GM10248 (cell line): ENCODE measurements around the gene CDK5.
"Not testable (repeated sequence)": the region's sequence is repeated elsewhere in the genome, so short reads cannot be mapped to it uniquely, and the experiment has no call there.

Experiments used
- CTCF ChIA-PET: fragments of 300-600 bp; sonication (Branson Sonifier 250); formaldehyde crosslinking; extraction: SDS; loops from one replicate; lab custom pipeline; 2021; ENCODE audit warnings: antibody characterized with exemption; lab: Yijun Ruan, JAX
- POLR2A ChIA-PET: fragments of 350-650 bp; sonication (Branson Sonifier 250); formaldehyde crosslinking; extraction: SDS; loops from one replicate; lab custom pipeline; 2020; ENCODE audit warnings: antibody characterized with exemption; lab: Yijun Ruan, JAX
- DNase-seq: peaks from one replicate; pipeline ENCODE4 v3.0.0; 2012; ENCODE audit errors: extremely low spot score
- TF ChIP-seq, protein P1 (sequence below): IDR thresholded peaks from 2 replicates; pipeline ENCODE4 v1.5.1; 2012; ENCODE audit warnings: mild to moderate bottlenecking, low read depth; ENCODE audit errors: extremely low read depth, missing control alignments, control extremely low read depth

CDK5 gene

DNA sequence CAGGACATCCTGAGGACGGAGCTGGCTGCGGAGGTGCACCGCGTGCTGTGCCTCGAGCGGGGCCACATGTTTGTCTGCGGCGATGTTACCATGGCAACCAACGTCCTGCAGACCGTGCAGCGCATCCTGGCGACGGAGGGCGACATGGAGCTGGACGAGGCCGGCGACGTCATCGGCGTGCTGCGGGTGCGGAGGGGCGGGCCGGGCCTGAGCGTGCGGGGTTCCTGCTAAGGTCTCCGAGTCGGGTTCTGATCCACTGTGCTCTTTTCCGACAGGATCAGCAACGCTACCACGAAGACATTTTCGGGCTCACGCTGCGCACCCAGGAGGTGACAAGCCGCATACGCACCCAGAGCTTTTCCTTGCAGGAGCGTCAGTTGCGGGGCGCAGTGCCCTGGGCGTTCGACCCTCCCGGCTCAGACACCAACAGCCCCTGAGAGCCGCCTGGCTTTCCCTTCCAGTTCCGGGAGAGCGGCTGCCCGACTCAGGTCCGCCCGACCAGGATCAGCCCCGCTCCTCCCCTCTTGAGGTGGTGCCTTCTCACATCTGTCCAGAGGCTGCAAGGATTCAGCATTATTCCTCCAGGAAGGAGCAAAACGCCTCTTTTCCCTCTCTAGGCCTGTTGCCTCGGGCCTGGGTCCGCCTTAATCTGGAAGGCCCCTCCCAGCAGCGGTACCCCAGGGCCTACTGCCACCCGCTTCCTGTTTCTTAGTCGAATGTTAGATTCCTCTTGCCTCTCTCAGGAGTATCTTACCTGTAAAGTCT lies 43.8 kb downstream of the CDK5 start:
- peak; percentile 78 for DNase-seq
- ChIA-PET POLR2A (interaction anchor here (0.5 kb wide), 1 partner anchor 127 kb away, joined by 3 read pairs; no protein-coding TSS in a partner anchor), CTCF (interaction anchor here (0.7 to 1.5 kb wide), 5 partner anchors 9 to 116 kb away, joined by 3 read pairs; no protein-coding TSS in a partner anchor)
- TF ChIP-seq, protein P1, sequence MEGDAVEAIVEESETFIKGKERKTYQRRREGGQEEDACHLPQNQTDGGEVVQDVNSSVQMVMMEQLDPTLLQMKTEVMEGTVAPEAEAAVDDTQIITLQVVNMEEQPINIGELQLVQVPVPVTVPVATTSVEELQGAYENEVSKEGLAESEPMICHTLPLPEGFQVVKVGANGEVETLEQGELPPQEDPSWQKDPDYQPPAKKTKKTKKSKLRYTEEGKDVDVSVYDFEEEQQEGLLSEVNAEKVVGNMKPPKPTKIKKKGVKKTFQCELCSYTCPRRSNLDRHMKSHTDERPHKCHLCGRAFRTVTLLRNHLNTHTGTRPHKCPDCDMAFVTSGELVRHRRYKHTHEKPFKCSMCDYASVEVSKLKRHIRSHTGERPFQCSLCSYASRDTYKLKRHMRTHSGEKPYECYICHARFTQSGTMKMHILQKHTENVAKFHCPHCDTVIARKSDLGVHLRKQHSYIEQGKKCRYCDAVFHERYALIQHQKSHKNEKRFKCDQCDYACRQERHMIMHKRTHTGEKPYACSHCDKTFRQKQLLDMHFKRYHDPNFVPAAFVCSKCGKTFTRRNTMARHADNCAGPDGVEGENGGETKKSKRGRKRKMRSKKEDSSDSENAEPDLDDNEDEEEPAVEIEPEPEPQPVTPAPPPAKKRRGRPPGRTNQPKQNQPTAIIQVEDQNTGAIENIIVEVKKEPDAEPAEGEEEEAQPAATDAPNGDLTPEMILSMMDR, result no peak

DNA sequence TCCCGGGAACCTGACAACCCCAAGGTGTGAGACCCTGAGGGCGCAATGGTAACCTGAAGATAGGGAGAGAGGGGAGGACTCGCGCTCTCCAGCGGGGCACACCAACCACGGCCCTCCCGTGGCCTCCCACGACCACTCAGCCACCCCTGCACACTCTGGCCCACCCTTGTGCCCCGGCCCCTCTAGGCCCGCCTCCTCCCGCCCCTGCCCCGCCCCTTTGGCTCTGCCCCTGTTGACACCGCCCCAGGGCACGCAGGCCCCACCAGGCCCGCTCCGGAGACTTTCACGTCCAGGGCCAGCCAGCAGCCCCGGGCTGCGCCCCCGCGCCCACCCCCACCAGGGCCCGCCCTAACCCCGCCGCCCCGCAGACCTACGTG lies 44.4 kb downstream of the CDK5 start:
- CTCF ChIA-PET, result interaction anchor here (0.7 to 1.5 kb wide), 4 partner anchors 10 to 230 kb away, joined by 3 to 4 read pairs (median 3); no protein-coding TSS in a partner anchor
- POLR2A ChIA-PET, result no interaction called here
- TF ChIP-seq, protein P1, result no peak
- DNase-seq, result no peak

DNA sequence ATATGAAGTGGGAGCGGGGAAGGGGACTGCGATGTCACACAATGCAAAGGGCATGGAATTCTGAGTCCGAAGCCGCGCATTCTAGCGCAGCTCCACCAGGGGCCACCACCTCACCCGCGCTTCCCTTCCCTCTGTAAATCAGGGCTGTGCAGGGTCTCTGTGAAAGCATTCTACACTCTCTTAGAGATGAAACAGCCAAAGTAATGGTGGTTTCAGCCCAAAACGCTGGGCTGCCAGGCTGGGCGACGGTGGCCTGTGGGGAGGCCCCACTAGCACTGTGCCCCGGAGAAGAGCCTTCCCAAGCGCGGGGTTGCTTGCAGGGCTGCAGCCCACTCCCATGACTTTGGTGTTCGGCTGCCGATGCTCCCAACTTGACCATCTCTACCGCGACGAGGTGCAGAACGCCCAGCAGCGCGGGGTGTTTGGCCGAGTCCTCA lies 44.8 kb downstream of the CDK5 start:
- DNase-seq, result no peak
- TF ChIP-seq, protein P1, result no peak
- ChIA-PET POLR2A (no interaction called here), CTCF (interaction anchor here (1.0 to 8.4 kb wide), 4 partner anchors 7 to 231 kb away, joined by 3 to 84 read pairs (median 4); no protein-coding TSS in a partner anchor)

DNA sequence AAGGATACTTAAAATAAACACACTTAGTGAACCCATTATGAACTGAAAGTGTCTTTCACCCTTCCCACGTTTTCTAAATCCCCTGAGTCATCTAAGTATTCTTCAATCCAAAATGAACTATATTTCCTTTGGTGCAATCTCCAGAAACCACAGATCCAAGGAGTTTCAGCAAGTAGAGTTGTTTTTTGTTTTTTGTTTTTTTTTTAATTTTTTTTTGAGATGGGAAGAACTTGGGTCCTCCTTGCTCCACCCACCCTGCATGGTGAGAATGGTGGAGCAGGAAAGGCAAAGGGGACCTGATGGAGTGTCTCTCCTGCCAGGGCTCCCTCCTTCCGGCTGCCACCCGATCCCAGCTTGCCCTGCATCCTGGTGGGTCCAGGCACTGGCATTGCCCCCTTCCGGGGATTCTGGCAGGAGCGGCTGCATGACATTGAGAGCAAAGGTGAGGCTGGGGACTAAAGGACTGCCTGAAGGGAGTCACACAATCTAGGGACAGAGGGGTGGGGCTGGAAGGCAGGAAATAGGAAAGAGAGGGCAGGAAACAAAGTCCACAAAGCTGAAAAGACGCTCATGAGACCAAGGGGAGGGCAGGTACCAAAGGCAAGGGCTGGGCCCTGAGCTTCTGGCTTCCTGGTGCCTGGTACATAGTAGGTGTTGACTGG lies 45.5 kb downstream of the CDK5 start:
- no peak for DNase-seq
- TF ChIP-seq, protein P1, result no peak
- ChIA-PET POLR2A (no interaction called here), CTCF (interaction anchor here (1.0 to 8.4 kb wide), 4 partner anchors 8 to 232 kb away, joined by 3 to 84 read pairs (median 4); no protein-coding TSS in a partner anchor)

DNA sequence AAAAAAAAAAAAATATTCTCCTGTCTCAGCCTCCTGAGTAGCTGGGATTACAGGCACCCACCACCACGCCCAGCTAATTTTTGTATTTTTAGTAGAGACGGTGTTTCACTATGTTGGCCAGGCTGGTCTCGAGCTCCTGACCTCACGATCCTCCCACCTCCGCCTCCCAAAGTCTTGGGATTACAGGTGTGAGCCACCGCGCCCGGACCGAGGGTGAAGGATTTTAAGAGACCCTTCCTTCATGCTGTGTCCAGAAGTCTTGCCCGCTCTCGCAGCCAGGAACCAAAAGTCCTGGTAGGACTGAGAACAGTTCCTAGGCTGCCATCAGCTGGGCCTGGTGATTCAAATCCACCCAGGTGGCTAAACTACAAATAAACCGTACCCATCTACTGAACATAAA lies 46.1 kb downstream of the CDK5 start:
- ChIA-PET CTCF (interaction anchor here (0.9 to 8.4 kb wide), 5 partner anchors 8 to 113 kb away, joined by 3 to 84 read pairs (median 4); partner anchors contain the start of gene NOS3), POLR2A (interaction anchor here (0.7 kb wide), 1 partner anchor 17 kb away, joined by 3 read pairs; the partner anchor contains the start of gene ABCB8)

DNA sequence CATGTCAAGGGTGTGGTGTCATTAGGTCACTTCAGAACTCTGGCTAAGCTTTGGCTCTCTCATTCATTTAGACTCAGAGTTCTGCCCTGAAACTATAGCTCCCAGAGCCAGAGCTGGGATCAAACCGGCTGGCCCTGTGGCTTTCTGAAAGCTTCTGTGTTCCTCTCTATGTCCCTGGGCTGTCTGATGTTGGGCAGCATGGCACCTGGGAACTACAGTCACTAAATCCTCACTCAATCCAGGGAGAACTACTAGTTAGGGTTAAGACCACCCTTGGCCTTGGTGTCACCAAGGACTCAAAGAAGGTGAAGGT lies 46.6 kb downstream of the CDK5 start:
- ChIA-PET CTCF (interaction anchor here (0.6 to 8.4 kb wide), 10 partner anchors 9 to 113 kb away, joined by 3 to 84 read pairs (median 4); partner anchors contain the start of genes ABCB8 and NOS3), POLR2A (interaction anchor here (0.7 kb wide), 1 partner anchor 17 kb away, joined by 3 read pairs; the partner anchor contains the start of gene ABCB8)
- TF ChIP-seq, protein P1, result no peak

More for the DNA sequence above, 46.1 kb downstream of the CDK5 start:
- not testable (repeated sequence) for DNase-seq

More for the DNA sequence above, 46.6 kb downstream of the CDK5 start:
- DNase-seq, result no peak
